Progenitor cell of endocrine pancreas (in vitro differentiated cells): ENCODE measurements around the gene CLDN7. TPM values are rescaled to one million over a fixed set of nuclear protein-coding genes. Genes with fewer than 3 reads are reported as not detected.

Experiments used
- DNase-seq: peaks from one replicate; pipeline ENCODE4 v3.0.0; 2021; ENCODE audit warnings: low spot score; ENCODE audit not compliant: unreplicated experiment
- H3K27ac Mint-ChIP-seq: 2 replicates; pipeline ENCODE4 v1.8.0; 2021; ENCODE audit warnings: mild to moderate bottlenecking, moderate library complexity, mixed read lengths
- H3K27me3 Mint-ChIP-seq: 2 replicates; pipeline ENCODE4 v1.8.0; 2021; ENCODE audit warnings: mixed read lengths
- H3K36me3 Mint-ChIP-seq: 2 replicates; pipeline ENCODE4 v1.8.0; 2022; ENCODE audit warnings: mixed read lengths; ENCODE audit not compliant: insufficient read depth
- H3K4me1 Mint-ChIP-seq: 2 replicates; pipeline ENCODE4 v1.8.0; 2021; ENCODE audit warnings: low read depth, mixed read lengths
- H3K4me3 Mint-ChIP-seq: 2 replicates; pipeline ENCODE4 v1.8.0; 2021; ENCODE audit warnings: low read depth, mild to moderate bottlenecking, moderate library complexity, mixed read lengths
- H3K9me3 Mint-ChIP-seq: 2 replicates; pipeline ENCODE4 v1.8.0; 2021; ENCODE audit warnings: low read depth, mixed read lengths
- total RNA-seq: library from RNA; stranded (reverse); gene quantifications from 2 replicates; pipeline ENCODE4 v1.2.1, GENCODE V29; 2021
- TF ChIP-seq, protein P1 (sequence below): fragments of 200-600 bp; sonication (generic); IDR thresholded peaks from one replicate; pipeline ENCODE4 v1.5.0; 2021; ENCODE audit warnings: antibody characterized with exemption, mild to moderate bottlenecking; ENCODE audit not compliant: unreplicated experiment

Gene CLDN7
- total RNA-seq, 1 donor from 2014 or later, result 137 TPM

DNA sequence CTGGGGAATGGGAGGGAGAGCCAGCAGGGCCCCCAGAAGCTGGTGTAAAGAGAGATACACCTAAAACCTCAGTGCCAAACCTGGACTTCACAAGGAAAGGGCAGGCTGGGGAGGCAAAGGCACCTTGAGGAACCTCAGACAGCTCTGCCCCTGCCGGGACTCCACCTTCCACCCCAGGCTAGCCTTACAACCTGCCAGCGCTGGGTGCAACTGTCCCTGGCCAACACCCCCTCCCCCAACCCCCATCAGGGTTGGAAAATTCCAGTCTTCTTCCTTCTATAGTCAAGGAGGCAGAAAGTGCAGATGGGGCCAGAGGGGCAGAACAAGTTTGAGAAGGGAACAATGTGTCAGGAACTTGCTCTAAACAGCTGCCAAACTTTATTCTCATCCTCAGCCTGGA is 29.9 kb upstream of the CLDN7 start:
- H3K27me3 Mint-ChIP-seq, result peaks cover 57% of the 10 kb centered on the region
- TF ChIP-seq, protein P1, sequence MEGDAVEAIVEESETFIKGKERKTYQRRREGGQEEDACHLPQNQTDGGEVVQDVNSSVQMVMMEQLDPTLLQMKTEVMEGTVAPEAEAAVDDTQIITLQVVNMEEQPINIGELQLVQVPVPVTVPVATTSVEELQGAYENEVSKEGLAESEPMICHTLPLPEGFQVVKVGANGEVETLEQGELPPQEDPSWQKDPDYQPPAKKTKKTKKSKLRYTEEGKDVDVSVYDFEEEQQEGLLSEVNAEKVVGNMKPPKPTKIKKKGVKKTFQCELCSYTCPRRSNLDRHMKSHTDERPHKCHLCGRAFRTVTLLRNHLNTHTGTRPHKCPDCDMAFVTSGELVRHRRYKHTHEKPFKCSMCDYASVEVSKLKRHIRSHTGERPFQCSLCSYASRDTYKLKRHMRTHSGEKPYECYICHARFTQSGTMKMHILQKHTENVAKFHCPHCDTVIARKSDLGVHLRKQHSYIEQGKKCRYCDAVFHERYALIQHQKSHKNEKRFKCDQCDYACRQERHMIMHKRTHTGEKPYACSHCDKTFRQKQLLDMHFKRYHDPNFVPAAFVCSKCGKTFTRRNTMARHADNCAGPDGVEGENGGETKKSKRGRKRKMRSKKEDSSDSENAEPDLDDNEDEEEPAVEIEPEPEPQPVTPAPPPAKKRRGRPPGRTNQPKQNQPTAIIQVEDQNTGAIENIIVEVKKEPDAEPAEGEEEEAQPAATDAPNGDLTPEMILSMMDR, result no peak
- no peak for DNase-seq
- no peaks in the 10 kb centered on the region for H3K36me3 Mint-ChIP-seq
- peaks cover 8% of the 10 kb centered on the region for H3K4me1 Mint-ChIP-seq
- H3K9me3 Mint-ChIP-seq, result no peaks in the 10 kb centered on the region
- H3K27ac Mint-ChIP-seq, result no peak overlapping the region
- H3K4me3 Mint-ChIP-seq, result no peak overlapping the region

DNA sequence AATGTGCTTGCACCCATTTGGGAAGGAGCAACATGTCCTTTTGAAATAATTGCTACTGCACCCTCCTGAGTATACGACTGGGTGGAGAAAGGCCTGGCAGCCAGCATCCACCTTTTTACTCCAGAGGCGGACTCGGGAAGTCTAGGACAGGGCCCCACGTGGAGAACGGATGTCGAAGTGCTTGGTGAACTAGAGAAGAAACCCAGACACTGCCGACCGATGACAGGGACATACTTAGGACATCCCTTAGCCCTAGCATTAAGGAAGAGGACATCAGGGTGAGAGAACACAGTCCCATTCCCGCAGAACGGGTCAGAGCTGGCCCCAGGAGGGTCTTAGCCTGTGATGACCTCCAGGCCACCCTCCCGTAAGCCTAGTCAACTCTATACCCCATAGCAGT is 28.4 kb upstream of the CLDN7 start:
- Mint-ChIP-seq H3K4me3 (no peak overlapping the region), H3K36me3 (no peaks in the 10 kb centered on the region), H3K4me1 (peaks cover 7% of the 10 kb centered on the region), H3K27me3 (peaks cover 49% of the 10 kb centered on the region), H3K9me3 (no peaks in the 10 kb centered on the region), H3K27ac (no peak overlapping the region)
- TF ChIP-seq, protein P1, result no peak
- DNase-seq, result no peak

DNA sequence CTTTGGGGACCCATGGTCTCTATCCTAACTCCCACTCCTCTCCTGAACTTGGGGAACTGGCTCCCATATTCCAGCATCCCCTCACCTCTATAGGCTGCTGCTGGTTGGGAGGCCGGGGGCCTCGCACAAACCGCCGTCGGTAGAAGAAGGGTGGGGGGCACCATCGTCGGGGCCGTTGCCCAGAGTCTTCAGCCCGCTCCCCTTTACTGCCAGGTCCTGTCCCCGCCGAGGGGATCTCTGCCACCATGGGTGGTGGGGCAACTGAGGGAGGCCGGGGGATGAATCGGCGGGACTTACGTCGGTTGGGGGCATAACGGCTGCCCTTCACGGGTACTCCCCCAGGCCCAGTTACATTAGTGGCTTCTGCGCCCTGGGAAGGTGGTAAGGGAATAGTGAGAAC is 27.9 kb upstream of the CLDN7 start:
- Mint-ChIP-seq H3K4me1 (peaks cover 4% of the 10 kb centered on the region), H3K36me3 (no peaks in the 10 kb centered on the region), H3K27ac (no peak overlapping the region), H3K4me3 (no peak overlapping the region), H3K9me3 (no peaks in the 10 kb centered on the region), H3K27me3 (peaks cover 44% of the 10 kb centered on the region)
- TF ChIP-seq, protein P1, result no peak
- DNase-seq, result no peak

DNA sequence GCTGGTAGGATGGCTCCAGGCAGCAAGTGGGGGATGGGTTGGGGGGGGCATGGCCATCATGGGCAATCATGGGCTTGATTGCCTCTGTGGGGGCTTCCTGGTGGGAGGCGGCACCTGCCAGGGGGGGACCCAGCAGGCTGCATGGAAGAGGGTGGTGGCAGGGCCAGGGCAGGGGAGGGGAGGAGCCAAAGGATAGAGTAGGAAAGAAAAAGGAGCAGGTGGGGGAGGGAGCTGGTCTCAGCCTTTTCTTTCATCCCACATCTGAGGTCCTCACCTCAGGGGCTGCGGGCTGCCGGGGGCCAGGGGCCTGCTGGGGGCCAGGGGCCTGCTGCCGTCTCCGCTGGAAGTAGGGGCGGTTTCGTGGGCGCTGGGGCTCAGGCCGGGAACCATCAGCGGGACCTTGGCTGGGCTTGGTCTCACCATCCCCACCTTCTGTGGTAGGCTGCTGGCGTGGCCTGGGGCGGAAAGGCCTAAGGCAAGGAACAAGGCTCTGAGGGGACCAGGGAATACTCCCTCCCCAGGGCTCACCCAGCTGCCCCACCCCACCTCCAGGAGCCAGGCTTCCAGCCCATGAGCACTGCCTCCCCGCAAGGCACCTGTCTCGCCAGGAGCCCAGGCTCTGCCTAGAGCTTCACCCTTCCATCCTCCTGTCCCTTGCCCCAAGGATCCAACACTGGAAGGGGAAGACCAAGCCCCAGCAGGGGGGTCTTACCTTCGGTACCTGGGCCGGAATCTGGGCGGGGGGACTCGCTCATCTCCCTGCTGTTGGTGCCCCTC is 27.2 kb upstream of the CLDN7 start:
- Mint-ChIP-seq H3K27me3 (peaks cover 40% of the 10 kb centered on the region), H3K27ac (no peak overlapping the region), H3K36me3 (no peaks in the 10 kb centered on the region), H3K4me1 (peaks cover 2% of the 10 kb centered on the region), H3K4me3 (no peak overlapping the region), H3K9me3 (no peaks in the 10 kb centered on the region)
- DNase-seq, result no peak
- TF ChIP-seq, protein P1, result no peak

DNA sequence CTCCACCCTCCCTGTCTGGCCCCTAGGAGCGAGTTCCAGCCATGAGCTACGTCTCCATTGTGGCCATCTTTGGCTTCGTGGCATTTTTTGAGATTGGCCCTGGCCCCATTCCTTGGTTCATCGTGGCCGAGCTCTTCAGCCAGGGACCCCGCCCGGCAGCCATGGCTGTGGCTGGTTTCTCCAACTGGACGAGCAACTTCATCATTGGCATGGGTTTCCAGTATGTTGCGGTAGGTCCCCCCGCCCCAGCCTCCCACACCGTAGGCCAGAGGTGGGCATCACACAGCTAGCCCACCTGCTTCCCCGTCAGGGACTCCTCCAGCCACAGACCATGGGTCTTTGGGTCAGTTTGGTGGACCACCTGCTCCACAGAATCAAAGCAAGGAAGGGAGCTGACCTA is 23.4 kb upstream of the CLDN7 start:
- no peak overlapping the region for H3K4me3 Mint-ChIP-seq
- H3K4me1 Mint-ChIP-seq, result peaks cover 2% of the 10 kb centered on the region
- DNase-seq, result no peak
- H3K9me3 Mint-ChIP-seq, result no peaks in the 10 kb centered on the region
- no peaks in the 10 kb centered on the region for H3K36me3 Mint-ChIP-seq
- peaks cover 30% of the 10 kb centered on the region for H3K27me3 Mint-ChIP-seq
- TF ChIP-seq, protein P1, result no peak
- H3K27ac Mint-ChIP-seq, result no peak overlapping the region
